GM12872 (cell line): Measurements from ENCODE around the gene SBF1.

Experiments
- CTCF ChIP-seq: IDR thresholded peaks from 3 replicates; pipeline ENCODE4 v1.5.1; 2011; ENCODE audit warnings: low read depth, mild to moderate bottlenecking, low read length, moderate library complexity; ENCODE audit not compliant: insufficient read depth

Gene SBF1

GRCh38 chr22:50417411-50418210, 57.2 kb downstream of the SBF1 start:
- TF ChIP-seq CTCF: no peak

- no peak for TF ChIP-seq CTCF
Measured at GRCh38 chr22:50416996-50417395, 57.8 kb downstream of the SBF1 start.

GRCh38 chr22:50415426-50415825, 59.4 kb downstream of the SBF1 start:
- no peak for TF ChIP-seq CTCF

- no peak for TF ChIP-seq CTCF
Measured at GRCh38 chr22:50414476-50415248, 60.2 kb downstream of the SBF1 start.

GRCh38 chr22:50408311-50408710, 66.5 kb downstream of the SBF1 start:
- TF ChIP-seq CTCF: no peak

GRCh38 chr22:50406416-50407170, 68.2 kb downstream of the SBF1 start:
- TF ChIP-seq CTCF: no peak

- TF ChIP-seq CTCF: no peak
Measured at GRCh38 chr22:50403701-50404101, 71.1 kb downstream of the SBF1 start.
